ENCODE measurements around the gene OMA1. TPM values are rescaled to one million over a fixed set of nuclear protein-coding genes. Genes with fewer than 3 reads are reported as not detected.
"Not testable (repeated sequence)": the region's sequence is repeated elsewhere in the genome, so short reads cannot be mapped to it uniquely, and the experiment has no call there.

OMA1 gene
- total RNA-seq, 3 donors from 2014 or later (not counting 1 experiment from before 2014, with no cell fraction given), result 27.2 to 41.1 (median 31.2) TPM

- no peaks in the 10 kb centered on the region for H3K9me3 Mint-ChIP-seq
- TF ChIP-seq CTCF (IDR thresholded peaks at IDR 0.05), result no peak
- H3K4me3 Mint-ChIP-seq, result no peak overlapping the region
- Histone ChIP-seq H3K36me3 (ENCODE audit: control insufficient read depth, insufficient read depth, low read length) (no peaks in the 10 kb centered on the region), H3K27me3 (ENCODE audit: control insufficient read depth, insufficient read depth, low read length) (peaks cover 4% of the 10 kb centered on the region), H3K4me3 (ENCODE audit: low read length) (no peak overlapping the region), H3K9me3 (ENCODE audit: control insufficient read depth, insufficient read depth, low read length) (no peaks in the 10 kb centered on the region), H3K4me1 (ENCODE audit: control insufficient read depth, insufficient read depth, low read length) (no peaks in the 10 kb centered on the region), H3K27ac (ENCODE audit: low read length) (no peak overlapping the region)
- 81% methylated on average over 4 of the region's 4 CpGs for WGBS (ENCODE audit: insufficient coverage)
- no peak overlapping the region for H3K27ac Mint-ChIP-seq
- DNase-seq (no peak), ATAC-seq (no peak)
- peaks cover 28 to 47% of the 10 kb centered on the region in 2 donors for H3K27me3 Mint-ChIP-seq (ENCODE audit: low read depth in 2 of 2)
- H3K4me1 Mint-ChIP-seq, result no peaks in the 10 kb centered on the region
- intact Hi-C loops (cut with micrococcal nuclease), result no loop called here
- H3K36me3 Mint-ChIP-seq, result no peaks in the 10 kb centered on the region
Measured at GRCh38 chr1:58568271-58568860, 21.8 kb upstream of the OMA1 start.

GRCh38 chr1:58566339-58566738 lies 19.8 kb upstream of the OMA1 start:
- no peak for DNase-seq
- Mint-ChIP-seq H3K27ac (no peak overlapping the region), H3K4me1 (no peaks in the 10 kb centered on the region), H3K27me3 (ENCODE audit: low read depth in 2 of 2) (peaks cover 22 to 49% of the 10 kb centered on the region in 2 donors), H3K36me3 (no peaks in the 10 kb centered on the region), H3K9me3 (no peaks in the 10 kb centered on the region), H3K4me3 (no peak overlapping the region)
- intact Hi-C loops (cut with micrococcal nuclease), result no loop called here
- Histone ChIP-seq H3K4me3 (ENCODE audit: low read length) (no peak overlapping the region), H3K36me3 (ENCODE audit: control insufficient read depth, insufficient read depth, low read length) (no peaks in the 10 kb centered on the region), H3K9me3 (ENCODE audit: control insufficient read depth, insufficient read depth, low read length) (no peaks in the 10 kb centered on the region), H3K27me3 (ENCODE audit: control insufficient read depth, insufficient read depth, low read length) (peaks cover 2% of the 10 kb centered on the region), H3K27ac (ENCODE audit: low read length) (no peak overlapping the region), H3K4me1 (ENCODE audit: control insufficient read depth, insufficient read depth, low read length) (no peaks in the 10 kb centered on the region)
- no peak for ATAC-seq
- TF ChIP-seq CTCF (IDR thresholded peaks at IDR 0.05), result no peak
- 89% methylated on average over 3 of the region's 3 CpGs for WGBS (ENCODE audit: insufficient coverage)

- ATAC-seq; intact Hi-C loops (cut with micrococcal nuclease): not testable (repeated sequence)
- H3K27me3 Mint-ChIP-seq (ENCODE audit: low read depth in 2 of 2), result peaks cover 18 to 39% of the 10 kb centered on the region in 2 donors
Measured at GRCh38 chr1:58563715-58564114, 17.2 kb upstream of the OMA1 start.

GRCh38 chr1:58561633-58562032 lies 15.1 kb upstream of the OMA1 start:
- H3K27me3 Mint-ChIP-seq (ENCODE audit: low read depth in 2 of 2), result peaks cover 17 to 40% of the 10 kb centered on the region in 2 donors
- no peak for TF ChIP-seq CTCF (IDR thresholded peaks at IDR 0.05)
- ATAC-seq (no peak), DNase-seq (no peak)
- WGBS (ENCODE audit: insufficient coverage), result 88% methylated on average over 5 of the region's 6 CpGs
- H3K4me3 ChIP-seq (ENCODE audit: low read length), result no peak overlapping the region
- H3K9me3 Mint-ChIP-seq, result no peaks in the 10 kb centered on the region
- H3K36me3 ChIP-seq (ENCODE audit: control insufficient read depth, insufficient read depth, low read length), result no peaks in the 10 kb centered on the region
- intact Hi-C loops (cut with micrococcal nuclease), result no loop called here
- no peaks in the 10 kb centered on the region for H3K9me3 ChIP-seq (ENCODE audit: control insufficient read depth, insufficient read depth, low read length)
- H3K27me3 ChIP-seq (ENCODE audit: control insufficient read depth, insufficient read depth, low read length), result peaks cover 2% of the 10 kb centered on the region
- H3K27ac ChIP-seq (ENCODE audit: low read length), result no peak overlapping the region
- H3K36me3 Mint-ChIP-seq, result no peaks in the 10 kb centered on the region
- no peak overlapping the region for H3K4me3 Mint-ChIP-seq
- H3K27ac Mint-ChIP-seq, result no peak overlapping the region
- H3K4me1 Mint-ChIP-seq, result no peaks in the 10 kb centered on the region
- no peaks in the 10 kb centered on the region for H3K4me1 ChIP-seq (ENCODE audit: control insufficient read depth, insufficient read depth, low read length)

More at GRCh38 chr1:58563715-58564114, 17.2 kb upstream of the OMA1 start:
- H3K27ac Mint-ChIP-seq; H3K4me1 ChIP-seq (ENCODE audit: control insufficient read depth, insufficient read depth, low read length); H3K36me3 ChIP-seq (ENCODE audit: control insufficient read depth, insufficient read depth, low read length); H3K9me3 ChIP-seq (ENCODE audit: control insufficient read depth, insufficient read depth, low read length); DNase-seq; H3K9me3 Mint-ChIP-seq; H3K27me3 ChIP-seq (ENCODE audit: control insufficient read depth, insufficient read depth, low read length); H3K4me3 Mint-ChIP-seq; H3K36me3 Mint-ChIP-seq; H3K27ac ChIP-seq (ENCODE audit: low read length); H3K4me1 Mint-ChIP-seq; H3K4me3 ChIP-seq (ENCODE audit: low read length): not testable (repeated sequence)
- 80% methylated on average over 1 of the region's 1 CpG for WGBS (ENCODE audit: insufficient coverage)
